GM12878 (cell line): Measurements from ENCODE around the gene TAPBPL. TPM values are rescaled to one million over a fixed set of nuclear protein-coding genes. Genes with fewer than 3 reads are reported as not detected.
A peak's percentile ranks its signal among the peaks of the same experiment; 100 is the strongest.

Experiments
- ATAC-seq: fragments of 200-7000 bp; cut with Tn5 transposase; 3 replicates; pipeline ENCODE4 v1.9.1; 2020; ENCODE audit warnings: mild to moderate bottlenecking, moderate library complexity
- BruUV-seq: library from RNA; stranded (reverse); fragments of 400-500 nt; replicated peaks from 2 replicates; lab custom pipeline; 2021; lab: Mats Ljungman, UMichigan
- CTCF ChIA-PET: fragments of 300-600 bp; sonication (Branson Sonifier 250); formaldehyde crosslinking; extraction: SDS; loops from one replicate; lab custom pipeline; 2021; ENCODE audit warnings: inconsistent platforms; lab: Yijun Ruan, JAX
- POLR2A ChIA-PET: fragments of 350-600 bp; formaldehyde crosslinking; extraction: SDS; loops from one replicate; lab custom pipeline; 2021; ENCODE audit warnings: inconsistent platforms; lab: Charles Lee
- RAD21 ChIA-PET: fragments of 300-600 bp; sonication (Branson Sonifier 250); formaldehyde crosslinking; loops from one replicate; lab custom pipeline; 2023; ENCODE audit warnings: antibody characterized with exemption; ENCODE audit not compliant: unreplicated experiment; lab: Charles Lee
- SMC1A ChIA-PET: fragments of 300-600 bp; sonication (Branson Sonifier 250); formaldehyde crosslinking; loops from one replicate; lab custom pipeline; 2023; ENCODE audit not compliant: unreplicated experiment, uncharacterized antibody; lab: Charles Lee
- DNase-seq: peaks from one replicate; pipeline ENCODE4 v3.0.0-alpha.2; 2011; ENCODE audit warnings: low read depth, low spot score
- FAIRE-seq: peaks from 3 replicates; lab custom pipeline; 2011; peaks lifted over from hg19 to GRCh38; lab: Jason Lieb, UNC
- H2AFZ ChIP-seq: 2 replicates; pipeline ENCODE4 v1.6.0; 2011; ENCODE audit warnings: low read depth, low read length, control low read depth; ENCODE audit not compliant: control insufficient read depth
- H3K27ac ChIP-seq: 2 replicates; pipeline ENCODE4 v1.5.1; 2011; ENCODE audit warnings: control low read depth; ENCODE audit not compliant: control insufficient read depth, insufficient read depth
- H3K27me3 ChIP-seq, 2 experiments: replicated peaks in 1 of 2; 2 replicates each; pipeline versions ENCODE4 v1.6.0 to v1.6.1; 2011; ENCODE audit warnings: low read length in 1 of 2; ENCODE audit not compliant: control insufficient read depth in 2 of 2, insufficient read depth in 2 of 2
- H3K36me3 ChIP-seq, 2 experiments: 2 replicates each; pipeline ENCODE4 v1.5.1; 2011; ENCODE audit warnings: low read length in 1 of 2; ENCODE audit not compliant: control insufficient read depth in 2 of 2, insufficient read depth in 2 of 2
- H3K4me1 ChIP-seq: 2 replicates; pipeline ENCODE4 v1.6.1; 2011; ENCODE audit warnings: mild to moderate bottlenecking, low read length, moderate library complexity, mixed read lengths; ENCODE audit not compliant: control insufficient read depth, insufficient read depth
- H3K4me2 ChIP-seq: 2 replicates; pipeline ENCODE4 v1.6.0; 2011; ENCODE audit warnings: control low read depth; ENCODE audit not compliant: control insufficient read depth, insufficient read depth
- H3K4me3 ChIP-seq: fragments of 200-600 bp; sonication (generic); 2 replicates; pipeline ENCODE4 v1.5.1; 2016
- H3K79me2 ChIP-seq: 2 replicates; pipeline ENCODE4 v1.6.0; 2011; ENCODE audit warnings: low read length; ENCODE audit not compliant: control insufficient read depth, insufficient read depth
- H3K9ac ChIP-seq: 2 replicates; pipeline ENCODE4 v1.8.0; 2011; ENCODE audit warnings: low read length, control low read depth, mixed read lengths; ENCODE audit not compliant: control insufficient read depth, insufficient read depth
- H3K9me3 ChIP-seq: replicated peaks from 3 replicates; pipeline ENCODE4 v1.5.1; 2011; ENCODE audit warnings: mild to moderate bottlenecking, low read length; ENCODE audit not compliant: control insufficient read depth, insufficient read depth
- H4K20me1 ChIP-seq: 2 replicates; pipeline ENCODE4 v1.6.0; 2011; ENCODE audit not compliant: control insufficient read depth, insufficient read depth
- FOS ChIP-seq: IDR thresholded peaks from 3 replicates; pipeline ENCODE4 v1.6.1; 2011; ENCODE audit warnings: borderline replicate concordance; ENCODE audit not compliant: insufficient read length; ENCODE audit errors: extremely low read depth
- IRF4 ChIP-seq: IDR thresholded peaks from 2 replicates; pipeline ENCODE4 v1.6.1; 2011; ENCODE audit warnings: low read depth, low read length
- JUNB ChIP-seq: IDR thresholded peaks from 2 replicates; pipeline ENCODE4 v1.6.1; 2016; ENCODE audit warnings: antibody characterized with exemption, mild to moderate bottlenecking
- POLR2A ChIP-seq: IDR thresholded peaks from 2 replicates; pipeline ENCODE4 v1.6.1; 2011; ENCODE audit warnings: low read depth, mild to moderate bottlenecking, low read length
- WGBS: methylation state at CpG from one replicate; pipeline ENCODE4 v1.1.6; 2016; ENCODE audit warnings: low lambda C conversion rate; ENCODE audit not compliant: insufficient replicate concordance, insufficient coverage; ENCODE audit errors: missing lambda C conversion rate; 5-methylcytosine and 5-hydroxymethylcytosine counted together
- in situ Hi-C: fragments of 300-500 bp; cut with MboI; formaldehyde crosslinking; loops from 9 replicates; pipeline ENCODE4 v1.14.3; 2018; ENCODE audit warnings: mixed read lengths
- intact Hi-C: fragments of 100-400 bp; cut with micrococcal nuclease; formaldehyde crosslinking; loops from one replicate; pipeline ENCODE4 v1.14.2; 2022; ENCODE audit not compliant: unreplicated experiment
- polyA plus RNA-seq, 11 experiments: library from polyadenylated mRNA; depleted of rRNA in 4 of 11; unstranded in 6 of 11; stranded (reverse) in 5 of 11; fragments of >200 nt; fragmentation: Nextera tagmentation in 4 of 11; fragmentation: Illumina TruSeq in 1 of 11; extraction: Ambion mirVana in 4 of 11; extraction: Trizol in 1 of 11; gene quantifications; 1 replicate in 1 of 11; 2 replicates in 10 of 11; pipeline versions ENCODE4 v1.2.1 to v1.2.3, GENCODE V29; 2011 to 2016; ENCODE audit warnings: inconsistent platforms in 2 of 11, missing spikeins in 2 of 11, low read depth in 1 of 11
- total RNA-seq, 4 experiments: library from RNA; depleted of rRNA in 3 of 4; stranded (reverse); fragments of >200 nt in 3 of 4; fragmentation: Illumina TruSeq in 1 of 4; extraction: Trizol in 1 of 4; gene quantifications; 2 replicates each; pipeline versions ENCODE4 v1.2.1 to v1.2.3, GENCODE V29; 2013 to 2021
- TF ChIP-seq, protein P1 (sequence below): fragments of 150-350 bp; IDR thresholded peaks from 2 replicates; pipeline ENCODE4 v1.6.1; 2016; ENCODE audit warnings: low read depth, low read length

TAPBPL gene
- total and polyA plus RNA-seq, 10 of the 15 experiments (the other 5 are each of a cell fraction or from before 2014, with no cell fraction given): 12.4 to 45.0 (median 29.9) TPM

DNA sequence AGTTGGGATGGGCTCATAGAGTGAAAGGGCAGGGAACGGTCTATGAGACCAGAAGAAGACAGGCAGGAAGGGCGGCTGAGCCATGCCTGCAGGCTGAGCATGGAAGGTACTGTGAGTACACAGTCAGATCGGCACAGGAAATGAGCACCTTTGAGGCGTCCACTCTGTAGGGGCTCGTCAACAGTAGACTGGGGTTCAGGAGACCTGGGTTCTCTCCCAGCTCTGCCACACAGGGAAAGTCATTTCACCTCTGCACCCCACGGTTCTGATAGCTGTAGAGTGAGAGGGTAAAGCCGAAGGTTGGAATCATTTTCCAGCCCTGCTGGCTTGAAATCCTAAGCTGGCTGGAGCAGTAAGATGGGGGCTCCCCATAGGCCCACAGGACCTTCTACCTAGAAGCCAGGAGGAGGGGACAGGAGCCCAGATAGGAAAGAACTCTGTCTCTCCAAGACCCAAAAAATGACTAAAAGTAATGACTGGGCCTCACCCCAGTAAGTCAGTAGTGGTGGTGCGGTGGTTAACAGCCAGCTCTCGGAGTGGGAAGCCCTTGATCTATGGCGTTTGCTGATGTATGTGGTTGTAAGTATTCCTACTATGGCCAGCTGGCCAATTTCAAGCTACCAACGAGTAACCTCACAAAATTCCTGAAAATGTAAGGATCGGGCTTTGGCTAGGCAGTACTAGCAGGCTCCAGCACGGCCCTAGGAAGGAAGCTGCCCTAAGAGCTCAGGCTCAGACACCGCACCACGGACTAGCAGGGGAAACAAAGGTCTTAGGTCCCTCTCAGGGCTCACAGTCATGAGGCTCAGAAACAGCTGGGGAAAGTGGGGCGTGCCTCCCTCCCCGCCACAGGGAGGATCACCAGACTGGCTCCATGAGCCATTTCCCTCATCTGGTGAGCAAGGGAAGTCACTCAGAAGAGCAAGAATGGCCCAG lies 17.4 kb upstream of the TAPBPL start:
- peak overlapping the region; percentile 83 for H3K4me2 ChIP-seq
- H3K79me2 ChIP-seq: no peaks in the 10 kb centered on the region
- DNase-seq (no peak), ATAC-seq (peak; percentile 70), FAIRE-seq (no peak)
- H3K27ac ChIP-seq: peak overlapping the region; percentile 85
- ChIA-PET POLR2A (interaction anchor here (0.8 to 6.0 kb wide), 7 partner anchors 9 to 100 kb away, joined by 3 to 59 read pairs (median 5); partner anchors contain the start of genes CD27 and TAPBPL), RAD21 (interaction anchor here (0.9 to 6.2 kb wide), 4 partner anchors 10 to 111 kb away, joined by 3 to 73 read pairs (median 34); partner anchors contain the start of genes CD27 and VAMP1), CTCF (interaction anchor here (0.6 to 4.6 kb wide), 11 partner anchors 10 to 122 kb away, joined by 3 to 62 read pairs (median 3); partner anchors contain the start of genes CD27 and TAPBPL), SMC1A (interaction anchor here (0.7 to 6.3 kb wide), 7 partner anchors 9 to 105 kb away, joined by 3 to 74 read pairs (median 4); partner anchors contain the start of gene CD27)
- 83% methylated on average over 14 of the region's 17 CpGs for WGBS
- TF ChIP-seq IRF4 (0 out of 2 replicates have a peak, but pooled peaks have one; percentile 12), JUNB (peak; percentile 6; the same call in 1 of the 2 replicates), POLR2A (peak; percentile 56), FOS (no peak)
- TF ChIP-seq, protein P1, sequence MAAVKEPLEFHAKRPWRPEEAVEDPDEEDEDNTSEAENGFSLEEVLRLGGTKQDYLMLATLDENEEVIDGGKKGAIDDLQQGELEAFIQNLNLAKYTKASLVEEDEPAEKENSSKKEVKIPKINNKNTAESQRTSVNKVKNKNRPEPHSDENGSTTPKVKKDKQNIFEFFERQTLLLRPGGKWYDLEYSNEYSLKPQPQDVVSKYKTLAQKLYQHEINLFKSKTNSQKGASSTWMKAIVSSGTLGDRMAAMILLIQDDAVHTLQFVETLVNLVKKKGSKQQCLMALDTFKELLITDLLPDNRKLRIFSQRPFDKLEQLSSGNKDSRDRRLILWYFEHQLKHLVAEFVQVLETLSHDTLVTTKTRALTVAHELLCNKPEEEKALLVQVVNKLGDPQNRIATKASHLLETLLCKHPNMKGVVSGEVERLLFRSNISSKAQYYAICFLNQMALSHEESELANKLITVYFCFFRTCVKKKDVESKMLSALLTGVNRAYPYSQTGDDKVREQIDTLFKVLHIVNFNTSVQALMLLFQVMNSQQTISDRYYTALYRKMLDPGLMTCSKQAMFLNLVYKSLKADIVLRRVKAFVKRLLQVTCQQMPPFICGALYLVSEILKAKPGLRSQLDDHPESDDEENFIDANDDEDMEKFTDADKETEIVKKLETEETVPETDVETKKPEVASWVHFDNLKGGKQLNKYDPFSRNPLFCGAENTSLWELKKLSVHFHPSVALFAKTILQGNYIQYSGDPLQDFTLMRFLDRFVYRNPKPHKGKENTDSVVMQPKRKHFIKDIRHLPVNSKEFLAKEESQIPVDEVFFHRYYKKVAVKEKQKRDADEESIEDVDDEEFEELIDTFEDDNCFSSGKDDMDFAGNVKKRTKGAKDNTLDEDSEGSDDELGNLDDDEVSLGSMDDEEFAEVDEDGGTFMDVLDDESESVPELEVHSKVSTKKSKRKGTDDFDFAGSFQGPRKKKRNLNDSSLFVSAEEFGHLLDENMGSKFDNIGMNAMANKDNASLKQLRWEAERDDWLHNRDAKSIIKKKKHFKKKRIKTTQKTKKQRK: no peak
- no peak overlapping the region for H3K4me3 ChIP-seq
- H3K27me3 ChIP-seq: no peaks in the 10 kb centered on the region
- H3K4me1 ChIP-seq: peaks cover 53% of the 10 kb centered on the region
- no peaks in the 10 kb centered on the region for H4K20me1 ChIP-seq
- H3K36me3 ChIP-seq: no peaks in the 10 kb centered on the region
- no peaks in the 10 kb centered on the region for H3K9me3 ChIP-seq
- BruUV-seq: no TSS peak
- intact Hi-C loops: no loop called here
- peak overlapping the region; percentile 83 for H2AFZ ChIP-seq
- H3K9ac ChIP-seq: peak overlapping the region; percentile 57
- in situ Hi-C loops: no loop called here
